Gastroesophageal sphincter (tissue), 4 donors: ENCODE data around the gene HOXA7. TPM values are rescaled to one million over a fixed set of nuclear protein-coding genes. Genes with fewer than 3 reads are reported as not detected.

Source experiments
- ATAC-seq: fragments of 150-250 bp; one replicate; pipeline ENCODE4 v1.9.1; 2016; ENCODE audit warnings: mild to moderate bottlenecking, moderate library complexity
- H3K27ac ChIP-seq, 4 donors: fragments of 200-600 bp; sonication (generic) in 3 of 4; 1 replicate in 3 of 4; 2 replicates in 1 of 4; pipeline ENCODE4 v1.5.1; 2016 to 2019
- H3K27me3 ChIP-seq: fragments of 200-600 bp; sonication (generic); one replicate; pipeline ENCODE4 v1.5.1; 2019
- H3K36me3 ChIP-seq, 2 donors: fragments of 200-600 bp; sonication (generic); one replicate each; pipeline ENCODE4 v1.5.1; 2019; ENCODE audit warnings: control low read depth in 1 of 2
- H3K4me1 ChIP-seq, 3 donors: fragments of 200-600 bp; sonication (generic); 1 replicate in 2 of 3; 2 replicates in 1 of 3; pipeline ENCODE4 v1.5.1; 2016 to 2019; ENCODE audit warnings: control low read depth in 2 of 3
- H3K4me3 ChIP-seq, 2 donors: fragments of 200-600 bp; sonication (generic); one replicate each; pipeline ENCODE4 v1.5.1; 2019; ENCODE audit warnings: mild to moderate bottlenecking in 1 of 2, moderate library complexity in 1 of 2
- H3K9me3 ChIP-seq, 3 donors: fragments of 200-600 bp; sonication (generic); one replicate each; pipeline ENCODE4 v1.5.1; 2017 to 2019; ENCODE audit warnings: control low read depth in 2 of 3
- EP300 ChIP-seq: sonication (generic); formaldehyde crosslinking; IDR thresholded peaks from one replicate; pipeline ENCODE4 v1.6.1; 2017; ENCODE audit warnings: antibody characterized with exemption, mild to moderate bottlenecking
- POLR2A ChIP-seq, 2 donors: fragments of 450-650 bp; IDR thresholded peaks; one replicate each; pipeline ENCODE4 v1.6.1; 2017; ENCODE audit warnings: antibody characterized with exemption in 2 of 2, mild to moderate bottlenecking in 2 of 2, moderate library complexity in 1 of 2
- POLR2AphosphoS5 ChIP-seq: sonication (generic); formaldehyde crosslinking; IDR thresholded peaks from one replicate; pipeline ENCODE4 v1.6.1; 2017; ENCODE audit warnings: antibody characterized with exemption
- WGBS, 2 donors: methylation state at CpG; one replicate each; pipeline ENCODE4 v1.1.5; 2018; ENCODE audit warnings: low coverage in 1 of 2; 5-methylcytosine and 5-hydroxymethylcytosine counted together
- total RNA-seq, 4 donors: library from RNA; depleted of rRNA; stranded (reverse); fragments of >200 nt; gene quantifications; one replicate each; pipeline ENCODE4 v1.1.0, GENCODE V29; 2016
- TF ChIP-seq, protein P1 (sequence below), 4 experiments: fragments of 200-600 bp in 2 of 4; fragments of 450-650 bp in 2 of 4; sonication (generic) in 1 of 4; IDR thresholded peaks; one replicate each; pipeline ENCODE4 v1.5.1; 2017 to 2019; ENCODE audit warnings: antibody characterized with exemption in 4 of 4, mild to moderate bottlenecking in 2 of 4, moderate library complexity in 2 of 4

The HOXA7 gene
- total RNA-seq = 1 to 10 TPM in 3 of 4 donors, under 1 TPM in 1; 0.85 to 5.1 (median 1.4) TPM

DNA sequence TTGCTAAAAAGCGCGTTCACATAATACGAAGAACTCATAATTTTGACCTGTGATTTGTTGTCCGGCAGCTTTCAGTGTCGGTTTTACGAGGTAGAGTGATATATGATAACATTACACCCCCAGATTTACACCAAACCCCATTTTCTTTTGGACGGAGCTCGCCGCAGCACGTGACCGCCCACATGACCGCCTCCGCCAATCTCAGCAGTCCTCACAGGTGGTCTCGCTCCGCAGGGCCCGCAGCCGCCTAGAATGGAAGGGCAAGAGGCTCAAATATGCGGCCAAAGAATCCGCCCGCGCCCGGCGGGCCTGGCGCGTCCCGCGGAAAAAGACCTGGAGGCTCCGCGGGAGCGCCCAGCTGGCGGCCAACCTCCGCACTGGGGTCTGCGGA lies at the start of gene HOXA7:
HOXA7 (minus strand) TSS at position 168 of the 391 bp plus-strand sequence; CDS start at position 38, 130 bp downstream.
- TF ChIP-seq, protein P1, sequence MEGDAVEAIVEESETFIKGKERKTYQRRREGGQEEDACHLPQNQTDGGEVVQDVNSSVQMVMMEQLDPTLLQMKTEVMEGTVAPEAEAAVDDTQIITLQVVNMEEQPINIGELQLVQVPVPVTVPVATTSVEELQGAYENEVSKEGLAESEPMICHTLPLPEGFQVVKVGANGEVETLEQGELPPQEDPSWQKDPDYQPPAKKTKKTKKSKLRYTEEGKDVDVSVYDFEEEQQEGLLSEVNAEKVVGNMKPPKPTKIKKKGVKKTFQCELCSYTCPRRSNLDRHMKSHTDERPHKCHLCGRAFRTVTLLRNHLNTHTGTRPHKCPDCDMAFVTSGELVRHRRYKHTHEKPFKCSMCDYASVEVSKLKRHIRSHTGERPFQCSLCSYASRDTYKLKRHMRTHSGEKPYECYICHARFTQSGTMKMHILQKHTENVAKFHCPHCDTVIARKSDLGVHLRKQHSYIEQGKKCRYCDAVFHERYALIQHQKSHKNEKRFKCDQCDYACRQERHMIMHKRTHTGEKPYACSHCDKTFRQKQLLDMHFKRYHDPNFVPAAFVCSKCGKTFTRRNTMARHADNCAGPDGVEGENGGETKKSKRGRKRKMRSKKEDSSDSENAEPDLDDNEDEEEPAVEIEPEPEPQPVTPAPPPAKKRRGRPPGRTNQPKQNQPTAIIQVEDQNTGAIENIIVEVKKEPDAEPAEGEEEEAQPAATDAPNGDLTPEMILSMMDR (IDR thresholded peaks at IDR 0.05) = no peak
- TF ChIP-seq EP300 = no peak
- TF ChIP-seq POLR2A (IDR thresholded peaks at IDR 0.05) = no peak
- peak; percentile 21 for TF ChIP-seq POLR2AphosphoS5
- ATAC-seq = peak; percentile 29
- H3K4me3 ChIP-seq = peak within 1 kb of the TSS in 1 of 2 donors; percentile 54
- H3K36me3 ChIP-seq = no peaks in the 10 kb centered on the region
- H3K27me3 ChIP-seq = peaks cover 100% of the 10 kb centered on the region
- H3K27ac ChIP-seq = peak within 1 kb of the TSS in 2 of 4 donors; percentile 5 to 66
- peaks cover 0 to 61% (median 21%) of the 10 kb centered on the region in 3 donors for H3K4me1 ChIP-seq
- no peaks in the 10 kb centered on the region for H3K9me3 ChIP-seq
- WGBS, 2 donors = 0 to 6% methylated on average over 3 to 5 of the region's 33 CpGs

DNA sequence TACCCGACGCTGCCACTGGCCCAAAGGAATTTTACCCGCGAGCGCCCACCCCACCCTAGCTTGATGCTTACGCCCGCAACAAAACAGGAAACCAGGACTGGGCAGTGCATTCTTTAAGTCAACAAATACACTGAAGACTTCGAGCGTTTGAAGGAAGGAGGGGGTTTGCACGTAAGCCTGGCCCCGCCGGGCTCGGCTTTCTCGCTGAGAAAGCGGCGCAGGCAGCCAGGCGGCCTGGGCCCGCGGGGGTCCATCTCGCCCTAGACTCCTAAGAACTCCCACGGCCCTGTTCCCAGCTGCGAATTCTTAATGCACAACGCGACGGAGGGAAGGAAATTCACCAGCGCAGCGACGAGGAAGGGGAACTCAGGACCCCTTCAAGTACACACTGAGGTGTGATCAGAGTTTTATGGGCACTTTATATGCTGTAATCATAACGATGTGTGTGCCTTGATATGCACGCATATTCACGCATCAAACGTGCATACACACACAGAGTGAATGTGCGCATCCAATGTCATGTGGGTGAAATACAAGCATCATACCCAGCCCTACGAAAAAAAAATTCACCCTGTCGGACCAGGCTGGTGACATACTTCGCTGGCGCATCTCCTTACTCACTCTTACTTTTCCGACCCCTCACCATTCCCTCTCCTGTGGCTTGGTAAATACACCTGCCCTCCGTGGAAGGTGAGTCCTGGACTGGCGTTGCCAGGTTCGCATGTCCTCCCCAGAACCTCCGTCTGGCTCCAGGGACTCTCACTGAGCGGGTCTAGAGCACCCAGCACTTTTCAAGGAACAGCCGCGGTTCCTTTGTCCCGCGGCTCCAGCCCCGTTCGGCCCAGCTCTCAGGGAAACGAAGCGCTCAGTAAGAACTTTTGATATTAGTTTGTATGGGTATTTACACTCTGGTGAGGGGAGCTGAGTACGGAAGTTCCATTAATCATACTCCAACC lies 49.1 kb upstream of the HOXA7 start:
- H3K4me3 ChIP-seq = no peak overlapping the region
- WGBS, 2 donors = 3 to 4% methylated on average over 16 to 17 of the region's 52 CpGs
- H3K27ac ChIP-seq = no peak overlapping the region
- TF ChIP-seq POLR2AphosphoS5 = no peak
- TF ChIP-seq, protein P1 (IDR thresholded peaks at IDR 0.05) = no peak
- TF ChIP-seq POLR2A (IDR thresholded peaks at IDR 0.05) = no peak
- TF ChIP-seq EP300 = no peak
- peaks cover 0 to 41% (median 3%) of the 10 kb centered on the region in 3 donors for H3K4me1 ChIP-seq
- no peaks in the 10 kb centered on the region for H3K36me3 ChIP-seq
- H3K27me3 ChIP-seq = peaks cover 100% of the 10 kb centered on the region
- no peaks in the 10 kb centered on the region for H3K9me3 ChIP-seq
- no peak for ATAC-seq

DNA sequence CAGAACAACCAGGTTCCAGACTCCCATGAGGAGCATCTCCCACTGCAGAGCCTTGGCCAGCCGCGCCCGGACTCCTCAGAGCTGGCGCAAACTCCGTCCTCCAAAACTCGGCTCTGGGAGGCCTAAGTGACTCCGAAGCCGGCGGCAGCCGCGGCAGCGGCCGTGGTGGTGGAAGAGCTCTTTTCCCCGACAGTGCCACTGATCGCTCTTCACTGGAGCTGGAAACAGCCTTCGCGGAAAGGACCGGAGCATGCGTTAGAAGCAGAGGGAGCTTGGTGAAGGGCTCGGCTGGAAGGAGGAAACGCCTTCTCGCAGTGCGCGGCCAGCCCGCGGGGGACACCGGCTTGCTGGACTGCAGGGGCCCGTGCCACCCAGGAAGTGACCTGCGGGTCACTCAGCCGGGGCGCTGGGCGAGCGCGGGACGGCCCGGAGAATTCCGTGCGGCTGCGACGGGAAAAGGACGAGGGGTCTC lies 48.4 kb upstream of the HOXA7 start:
- Histone ChIP-seq H3K27ac (no peak overlapping the region), H3K36me3 (no peaks in the 10 kb centered on the region), H3K27me3 (peaks cover 100% of the 10 kb centered on the region), H3K4me1 (peaks cover 0 to 44% (median 8%) of the 10 kb centered on the region in 3 donors), H3K4me3 (no peak overlapping the region), H3K9me3 (no peaks in the 10 kb centered on the region)
- TF ChIP-seq EP300 (no peak), POLR2AphosphoS5 (no peak), POLR2A (IDR thresholded peaks at IDR 0.05) (no peak)
- TF ChIP-seq, protein P1 (IDR thresholded peaks at IDR 0.05) = no peak
- no peak for ATAC-seq
- no CpG with 5 or more reads among the region's 41 CpGs for WGBS, 2 donors

DNA sequence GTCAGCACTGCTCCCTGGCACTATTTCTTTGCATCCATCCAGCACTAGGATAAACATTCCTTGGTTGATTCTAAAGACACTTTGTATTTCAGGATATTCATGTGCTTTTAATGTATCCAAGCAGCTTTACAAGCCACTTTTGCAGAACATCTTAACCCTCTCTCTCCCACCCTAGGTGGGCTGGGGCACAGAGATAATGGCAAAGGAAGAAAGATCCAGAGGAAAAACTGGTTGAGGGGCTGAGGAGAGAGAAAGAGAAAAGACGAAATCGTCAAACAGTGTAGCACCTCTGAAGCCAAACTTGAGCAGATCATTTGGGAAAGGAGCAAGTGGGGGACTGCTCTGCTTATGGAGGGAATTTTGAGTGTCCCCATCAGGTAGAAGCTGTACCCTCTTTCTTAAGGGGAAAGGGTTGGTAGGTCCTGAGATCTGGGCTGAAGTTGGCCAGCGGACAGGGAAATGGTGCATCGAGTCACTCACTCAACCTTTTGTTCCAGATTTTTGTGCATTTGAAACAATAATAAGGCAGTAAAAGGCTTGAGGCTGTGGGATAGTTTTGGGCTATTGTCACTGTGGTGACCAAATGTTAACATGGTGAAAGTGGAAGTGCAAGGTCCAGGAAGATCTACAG lies 47.6 kb upstream of the HOXA7 start:
- no peak for ATAC-seq
- Histone ChIP-seq H3K4me3 (no peak overlapping the region), H3K4me1 (peaks cover 0 to 50% (median 11%) of the 10 kb centered on the region in 3 donors), H3K9me3 (no peaks in the 10 kb centered on the region), H3K27me3 (peaks cover 100% of the 10 kb centered on the region), H3K27ac (no peak overlapping the region), H3K36me3 (no peaks in the 10 kb centered on the region)
- 15 to 23% methylated on average over 4 of the region's 4 CpGs for WGBS, 2 donors
- TF ChIP-seq EP300 (no peak), POLR2AphosphoS5 (no peak), POLR2A (IDR thresholded peaks at IDR 0.05) (no peak)

DNA sequence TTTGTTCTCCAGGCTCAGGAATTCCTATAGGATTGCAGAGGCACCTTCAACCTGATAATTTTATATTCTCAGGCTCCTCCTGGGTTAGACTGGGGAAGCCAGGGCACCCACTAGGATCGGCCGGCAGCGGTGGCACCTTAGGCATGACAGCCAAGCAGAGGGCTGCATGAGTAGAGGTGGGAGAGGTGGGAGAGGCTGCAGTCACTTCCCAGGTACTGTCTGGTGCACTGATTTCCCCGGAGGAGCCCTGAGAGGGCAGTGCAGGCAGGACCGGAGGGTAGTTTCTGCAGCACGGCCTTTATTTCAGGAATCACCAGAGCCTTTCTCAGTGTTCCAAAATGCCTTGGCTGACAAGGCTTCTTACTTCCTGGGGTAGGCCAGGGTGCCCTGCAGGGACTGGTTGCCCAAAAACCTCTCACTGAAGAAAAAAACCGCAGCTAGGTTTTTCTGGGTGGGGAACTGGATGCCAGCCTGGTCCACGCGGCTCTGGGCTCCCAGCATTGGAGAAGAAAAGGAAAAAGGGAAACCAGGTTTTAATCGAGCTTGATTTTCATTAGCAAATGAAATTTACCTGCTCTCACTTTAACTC lies 47.0 kb upstream of the HOXA7 start:
- Histone ChIP-seq H3K4me1 (peaks cover 0 to 56% (median 13%) of the 10 kb centered on the region in 3 donors), H3K4me3 (no peak overlapping the region), H3K27me3 (peaks cover 100% of the 10 kb centered on the region), H3K27ac (no peak overlapping the region), H3K36me3 (no peaks in the 10 kb centered on the region), H3K9me3 (no peaks in the 10 kb centered on the region)
- 12 to 22% methylated on average over 7 of the region's 10 CpGs for WGBS, 2 donors
- no peak for TF ChIP-seq EP300
- TF ChIP-seq POLR2A (IDR thresholded peaks at IDR 0.05) = no peak
- TF ChIP-seq, protein P1 (IDR thresholded peaks at IDR 0.05) = no peak
- TF ChIP-seq POLR2AphosphoS5 = no peak
- ATAC-seq = no peak
